Body of pancreas (tissue), 4 donors: ENCODE data around the gene SCN5A.

Source experiments
- CTCF ChIP-seq, 7 experiments: fragments of 450-650 bp in 4 of 7; fragments of 200-600 bp in 3 of 7; sonication (generic) in 3 of 7; IDR thresholded peaks; one replicate each; pipeline ENCODE4 v1.5.1; 2016 to 2019; ENCODE audit warnings: antibody characterized with exemption in 7 of 7
- POLR2A ChIP-seq, 3 donors: fragments of 450-650 bp; IDR thresholded peaks; one replicate each; pipeline ENCODE4 v1.6.1; 2016; ENCODE audit warnings: antibody characterized with exemption in 3 of 3, mild to moderate bottlenecking in 2 of 3

GRCh38 chr3:38528457-38528856 lies 121.0 kb downstream of the SCN5A start:
- TF ChIP-seq CTCF (IDR thresholded peaks at IDR 0.05) (no peak), POLR2A (IDR thresholded peaks at IDR 0.05) (no peak)
